Measurements from ENCODE around the gene AP1B1. TPM values are rescaled to one million over a fixed set of nuclear protein-coding genes. Genes with fewer than 3 reads are reported as not detected.

The AP1B1 gene
- total and polyA plus RNA-seq, 2 of the 13 experiments (the other 11 are each of a cell fraction or from before 2014, with no cell fraction given) = 26.6 to 29.7 TPM

- H3K4me1 ChIP-seq (ENCODE audit: insufficient read depth, low read length) = no peaks in the 10 kb centered on the region
- H2AFZ ChIP-seq (ENCODE audit: low read length) = no peak overlapping the region
- intact Hi-C loops (cut with micrococcal nuclease; ENCODE audit: unreplicated experiment) = no loop called here
- H3K9ac ChIP-seq (ENCODE audit: insufficient read depth, low read depth, low read length) = no peak overlapping the region
- H3K36me3 ChIP-seq (replicated peaks in 1 of 2; ENCODE audit: control insufficient read depth in 1 of 2, insufficient read depth in 2 of 2, low read length in 2 of 2) = peaks cover 6 to 16% of the 10 kb centered on the region in 2 experiments; a peak in 4 of 5 replicates
- no TSS peak for BruUV-seq (replicated peaks)
- FAIRE-seq (no peak), DNase-seq (ENCODE audit: low spot score) (no peak), ATAC-seq (peak; percentile 48)
- in situ Hi-C loops (cut with HindIII; ENCODE audit: extremely low pct_ligation_motif_present, low pct_unique_long_range_greater_than_20kb) = no loop called here
- TF ChIP-seq MED1 (CRISPR knock-in tag; IDR thresholded peaks at IDR 0.05) (no peak), POLR2AphosphoS5 (IDR thresholded peaks at IDR 0.05; ENCODE audit: low read depth, low read length) (no peak), ZBTB2 (CRISPR knock-in tag; IDR thresholded peaks at IDR 0.05; ENCODE audit: low read depth) (no peak), SRSF1 (optimal IDR thresholded peaks at IDR 0.05; ENCODE audit: low read depth, low read length) (no peak), ZNF235 (CRISPR knock-in tag; IDR thresholded peaks at IDR 0.05; ENCODE audit: borderline replicate concordance) (no peak), ZNF567 (CRISPR knock-in tag; IDR thresholded peaks at IDR 0.05; ENCODE audit: borderline replicate concordance) (no peak), ZNF577 (CRISPR knock-in tag; IDR thresholded peaks at IDR 0.05; ENCODE audit: borderline replicate concordance, low read depth) (no peak), ISL2 (CRISPR knock-in tag; IDR thresholded peaks at IDR 0.05) (no peak), UBTF (CRISPR knock-in tag; IDR thresholded peaks at IDR 0.05) (no peak), SRY (CRISPR knock-in tag; IDR thresholded peaks at IDR 0.05) (no peak)
- H3K27me3 ChIP-seq (ENCODE audit: control insufficient read depth in 1 of 2, insufficient read depth in 2 of 2, low read length in 2 of 2) = no peaks in the 10 kb centered on the region
- CTCF ChIA-PET (ENCODE audit: low intra/inter-chr PET ratio, low total read pairs) = no interaction called here
- POLR2A ChIA-PET = no interaction called here
- 86% methylated on average over 1 of the region's 5 CpGs for WGBS (ENCODE audit: low lambda C conversion rate)
- H3K4me3 ChIP-seq (replicated peaks in 1 of 3; ENCODE audit: insufficient read depth in 1 of 3, low read depth in 2 of 3, low read length in 3 of 3) = no peak overlapping the region
- H3K4me2 ChIP-seq (ENCODE audit: low read depth, low read length) = no peak overlapping the region
- no peak overlapping the region for H3K27ac ChIP-seq (ENCODE audit: extremely low read length, insufficient read depth, low read length)
- no peaks in the 10 kb centered on the region for H4K20me1 ChIP-seq (ENCODE audit: insufficient read depth, low read length)
- H3K9me3 ChIP-seq (ENCODE audit: low read length) = no peaks in the 10 kb centered on the region
- no peaks in the 10 kb centered on the region for H3K79me2 ChIP-seq (ENCODE audit: insufficient read depth, low read length)
Measured at GRCh38 chr22:29328055-29328454, 60.3 kb downstream of the AP1B1 start.

Measured in HepG2 (cell line).